T-helper 17 cell (primary cell): ENCODE data around the gene SCN3A. TPM values are rescaled to one million over a fixed set of nuclear protein-coding genes. Genes with fewer than 3 reads are reported as not detected.
A peak's percentile ranks its signal among the peaks of the same experiment; 100 is the strongest.

Experiments
- ATAC-seq: fragments of 150-1000 bp; cut with Tn5 transposase; 2 replicates; pipeline ENCODE4 v1.10.0; 2021; ENCODE audit warnings: mild to moderate bottlenecking, moderate library complexity
- DNase-seq, 3 donors: peaks; one replicate each; pipeline versions ENCODE4 v3.0.0 to v3.0.0-alpha.2; 2020 to 2021
- H3K9me3 ChIP-seq: one replicate; pipeline ENCODE4 v1.7.0; 2013; ENCODE audit warnings: low read length, mild to moderate bottlenecking; ENCODE audit not compliant: control insufficient read depth, poor library complexity, severe bottlenecking
- H3K27ac Mint-ChIP-seq: one replicate; pipeline ENCODE4 v1.8.0; 2022; ENCODE audit warnings: mild to moderate bottlenecking, moderate library complexity, mixed read lengths
- H3K27me3 Mint-ChIP-seq: one replicate; pipeline ENCODE4 v1.8.0; 2022; ENCODE audit warnings: mixed read lengths
- H3K36me3 Mint-ChIP-seq: one replicate; pipeline ENCODE4 v1.8.0; 2022; ENCODE audit warnings: low read depth, mixed read lengths
- H3K4me1 Mint-ChIP-seq: one replicate; pipeline ENCODE4 v1.8.0; 2022; ENCODE audit warnings: mild to moderate bottlenecking, mixed read lengths
- H3K4me3 Mint-ChIP-seq: one replicate; pipeline ENCODE4 v1.8.0; 2022; ENCODE audit warnings: mild to moderate bottlenecking, moderate library complexity, mixed read lengths
- total RNA-seq, 4 donors: library from RNA in 2 of 4; stranded (reverse) in 2 of 4; gene quantifications; one replicate each; pipeline ENCODE4 v1.2.3 and lab custom pipeline; 2022 to 2026

SCN3A gene
- total RNA-seq, 2 donors from 2014 or later = 0.42 TPM; not detected in 1

DNA sequence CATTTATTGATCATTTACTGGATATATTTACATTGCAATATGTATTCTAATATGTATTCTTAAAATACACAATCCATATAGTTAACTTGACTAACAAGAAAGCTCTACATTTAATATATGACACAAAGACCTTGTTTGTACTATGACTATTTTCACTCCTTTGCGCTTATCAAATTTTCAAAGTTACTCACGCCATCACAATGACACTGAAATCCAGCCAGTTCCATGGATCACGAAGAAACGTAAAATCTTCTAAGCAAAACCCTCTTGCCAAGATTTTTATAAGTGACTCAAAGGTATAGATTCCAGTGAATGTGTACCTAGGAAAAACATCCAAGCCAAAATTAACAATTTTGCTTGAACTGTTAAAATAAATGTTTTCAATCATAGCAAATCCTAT lies 39.6 kb downstream of the SCN3A start:
- ATAC-seq (no peak), DNase-seq (no peak)
- H3K9me3 ChIP-seq = no peaks in the 10 kb centered on the region
- Mint-ChIP-seq H3K4me1 (no peaks in the 10 kb centered on the region), H3K27me3 (no peaks in the 10 kb centered on the region), H3K27ac (no peak overlapping the region), H3K36me3 (no peaks in the 10 kb centered on the region), H3K4me3 (no peak overlapping the region)

- H3K4me3 Mint-ChIP-seq = no peak overlapping the region
- no peaks in the 10 kb centered on the region for H3K9me3 ChIP-seq
- H3K27ac Mint-ChIP-seq = no peak overlapping the region
- H3K4me1 Mint-ChIP-seq = no peaks in the 10 kb centered on the region
- ATAC-seq (no peak), DNase-seq (no peak)
- no peaks in the 10 kb centered on the region for H3K36me3 Mint-ChIP-seq
- no peaks in the 10 kb centered on the region for H3K27me3 Mint-ChIP-seq
Observed at GRCh38 chr2:165163761-165164160, 40.1 kb downstream of the SCN3A start.

DNA sequence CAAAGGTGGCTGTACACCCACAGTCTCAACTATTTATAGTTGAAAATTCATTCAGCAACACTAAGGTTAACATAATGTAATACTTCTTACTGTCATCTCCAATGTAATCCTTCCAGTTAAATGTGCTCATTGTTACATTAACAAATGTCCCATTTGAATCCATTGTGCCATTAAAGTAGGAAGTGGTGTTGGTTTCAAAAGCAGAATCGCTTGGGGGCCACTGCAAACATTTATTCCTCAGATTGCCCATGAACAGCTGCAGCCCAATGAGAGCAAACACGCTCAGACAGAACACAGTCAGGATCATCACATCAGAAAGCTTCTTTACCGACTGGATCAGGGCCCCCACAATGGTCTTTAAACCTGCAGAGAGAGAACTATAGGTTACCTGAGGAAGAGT lies 41.4 kb downstream of the SCN3A start:
- DNase-seq (no peak), ATAC-seq (no peak)
- Mint-ChIP-seq H3K27ac (no peak overlapping the region), H3K4me3 (no peak overlapping the region), H3K4me1 (no peaks in the 10 kb centered on the region), H3K27me3 (no peaks in the 10 kb centered on the region), H3K36me3 (no peaks in the 10 kb centered on the region)
- H3K9me3 ChIP-seq = no peaks in the 10 kb centered on the region

GRCh38 chr2:165161510-165161909 lies 42.3 kb downstream of the SCN3A start:
- no peaks in the 10 kb centered on the region for H3K36me3 Mint-ChIP-seq
- ATAC-seq (no peak), DNase-seq (no peak)
- no peaks in the 10 kb centered on the region for H3K4me1 Mint-ChIP-seq
- H3K27me3 Mint-ChIP-seq = no peaks in the 10 kb centered on the region
- no peaks in the 10 kb centered on the region for H3K9me3 ChIP-seq
- H3K27ac Mint-ChIP-seq = no peak overlapping the region
- H3K4me3 Mint-ChIP-seq = no peak overlapping the region

GRCh38 chr2:165157160-165157559 lies 46.7 kb downstream of the SCN3A start:
- no peaks in the 10 kb centered on the region for H3K36me3 Mint-ChIP-seq
- DNase-seq (no peak), ATAC-seq (no peak)
- no peak overlapping the region for H3K4me3 Mint-ChIP-seq
- H3K4me1 Mint-ChIP-seq = no peaks in the 10 kb centered on the region
- no peaks in the 10 kb centered on the region for H3K27me3 Mint-ChIP-seq
- no peak overlapping the region for H3K27ac Mint-ChIP-seq
- no peaks in the 10 kb centered on the region for H3K9me3 ChIP-seq

DNA sequence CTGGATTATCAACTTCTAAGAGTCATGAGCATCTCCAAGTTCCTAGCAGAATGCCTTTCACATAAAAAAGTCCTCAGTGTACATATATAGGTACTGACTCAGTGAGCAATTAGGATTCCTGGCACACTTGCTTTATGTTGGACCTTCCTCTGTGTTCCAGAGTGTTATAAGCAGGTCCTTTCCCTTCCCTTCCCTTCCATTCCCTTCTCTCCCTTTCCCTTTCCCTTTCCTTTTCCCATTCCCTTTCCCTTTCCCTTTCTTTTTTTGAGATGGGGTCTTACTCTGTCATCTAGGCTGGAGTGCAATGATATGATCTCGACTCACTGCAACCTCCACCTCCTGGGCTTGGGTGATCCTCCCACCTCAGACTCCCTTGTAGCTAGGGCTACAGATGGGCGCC lies 48.7 kb downstream of the SCN3A start:
- no peak for DNase-seq
- no peak overlapping the region for H3K4me3 Mint-ChIP-seq
- no peaks in the 10 kb centered on the region for H3K36me3 Mint-ChIP-seq
- H3K27me3 Mint-ChIP-seq = no peaks in the 10 kb centered on the region
- ATAC-seq = no peak
- H3K27ac Mint-ChIP-seq = no peak overlapping the region
- H3K9me3 ChIP-seq = no peaks in the 10 kb centered on the region
- no peaks in the 10 kb centered on the region for H3K4me1 Mint-ChIP-seq

DNA sequence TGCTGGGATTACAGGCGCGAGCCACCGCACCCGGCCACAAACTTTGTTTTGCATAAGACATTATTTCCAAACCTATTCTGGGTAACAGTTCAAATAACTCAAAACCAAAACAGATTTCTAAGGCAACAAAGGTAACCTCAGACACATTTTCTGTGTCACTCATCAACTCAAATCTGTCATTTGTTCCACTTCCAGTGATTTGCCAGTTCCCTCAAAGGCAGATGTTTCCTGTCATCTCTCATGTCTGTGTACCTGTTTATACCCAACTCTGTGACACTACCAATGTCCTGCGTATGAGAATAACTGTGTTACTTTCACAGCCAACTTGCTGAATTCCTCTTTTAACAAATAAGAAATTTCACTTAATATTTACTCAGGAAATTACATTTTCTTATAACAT lies 54.4 kb downstream of the SCN3A start:
- no peaks in the 10 kb centered on the region for H3K4me1 Mint-ChIP-seq
- no peaks in the 10 kb centered on the region for H3K9me3 ChIP-seq
- DNase-seq (no peak), ATAC-seq (peak; percentile 36)
- H3K27me3 Mint-ChIP-seq = no peaks in the 10 kb centered on the region
- H3K4me3 Mint-ChIP-seq = no peak overlapping the region
- H3K27ac Mint-ChIP-seq = no peak overlapping the region
- no peaks in the 10 kb centered on the region for H3K36me3 Mint-ChIP-seq

DNA sequence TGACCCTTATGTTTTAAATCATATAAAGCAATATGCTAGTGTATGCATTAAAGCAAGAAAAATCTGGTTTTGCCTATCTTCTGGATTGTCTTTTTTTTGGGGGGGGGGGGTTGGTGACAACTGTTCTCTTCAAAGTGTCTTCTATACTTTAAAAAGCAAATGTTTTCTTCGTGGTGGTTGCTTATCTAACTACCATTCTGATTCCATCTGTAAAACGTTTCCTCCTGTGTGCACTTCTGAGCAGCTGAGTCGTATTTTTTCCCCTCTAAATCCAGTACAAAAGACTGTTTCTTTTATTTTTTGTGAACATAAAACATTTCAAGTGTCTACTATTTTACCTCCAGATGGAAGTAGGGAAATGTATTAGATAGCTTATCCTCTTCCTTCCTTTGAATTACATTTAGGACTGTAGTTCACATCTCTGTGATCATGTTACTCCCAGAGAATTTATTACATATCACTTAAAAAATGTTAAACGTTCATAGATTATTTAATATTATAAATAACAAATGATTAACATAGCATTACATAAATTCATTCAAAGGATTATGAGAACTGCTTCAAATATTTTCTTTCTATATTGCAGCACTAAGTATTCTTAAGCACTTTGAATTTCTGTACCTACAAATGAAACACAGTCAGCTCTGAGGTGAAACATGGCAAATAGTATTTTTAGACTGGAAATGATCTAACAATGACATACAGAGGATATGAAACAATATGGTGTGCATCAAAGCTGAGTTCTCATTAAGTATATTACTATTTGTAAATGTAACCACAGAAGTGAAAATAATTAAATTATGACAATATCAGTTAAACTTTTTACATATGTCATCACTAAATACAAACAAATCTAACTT lies 56.4 kb downstream of the SCN3A start:
- ATAC-seq (no peak), DNase-seq (no peak)
- H3K27ac Mint-ChIP-seq = no peak overlapping the region
- no peaks in the 10 kb centered on the region for H3K27me3 Mint-ChIP-seq
- no peaks in the 10 kb centered on the region for H3K4me1 Mint-ChIP-seq
- no peaks in the 10 kb centered on the region for H3K9me3 ChIP-seq
- H3K36me3 Mint-ChIP-seq = no peaks in the 10 kb centered on the region
- no peak overlapping the region for H3K4me3 Mint-ChIP-seq

DNA sequence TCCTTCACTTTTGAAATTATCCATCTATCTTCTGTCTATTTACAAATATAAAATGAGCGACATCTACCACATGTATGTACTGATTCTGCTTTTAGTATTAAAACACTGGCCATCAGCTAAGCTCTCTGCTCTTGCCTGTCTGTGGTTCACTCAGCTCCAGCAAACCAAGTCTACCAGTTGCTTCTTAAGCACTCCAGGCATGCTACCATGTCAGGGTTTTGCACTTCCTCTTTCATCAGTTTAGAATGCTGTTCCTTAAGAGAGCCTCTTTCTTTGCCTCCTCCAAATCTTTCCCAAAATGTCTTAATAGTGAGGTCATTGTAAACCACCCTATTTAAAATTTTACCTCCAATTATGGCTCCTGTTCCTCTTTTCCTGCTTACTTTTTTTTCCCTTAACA lies 59.5 kb downstream of the SCN3A start:
- DNase-seq = no peak
- ATAC-seq = no peak

GRCh38 chr2:165141601-165142354 lies 62.1 kb downstream of the SCN3A start:
- Mint-ChIP-seq H3K27ac (no peak overlapping the region), H3K27me3 (no peaks in the 10 kb centered on the region), H3K4me1 (no peaks in the 10 kb centered on the region), H3K4me3 (no peak overlapping the region), H3K36me3 (no peaks in the 10 kb centered on the region)
- no peaks in the 10 kb centered on the region for H3K9me3 ChIP-seq
- DNase-seq (no peak), ATAC-seq (no peak)

More for the DNA sequence above, 59.5 kb downstream of the SCN3A start:
- no peaks in the 10 kb centered on the region for H3K4me1 Mint-ChIP-seq
- H3K27ac Mint-ChIP-seq = no peak overlapping the region
- no peak overlapping the region for H3K4me3 Mint-ChIP-seq
- no peaks in the 10 kb centered on the region for H3K27me3 Mint-ChIP-seq
- no peaks in the 10 kb centered on the region for H3K9me3 ChIP-seq
- H3K36me3 Mint-ChIP-seq = no peaks in the 10 kb centered on the region

- no peaks in the 10 kb centered on the region for H3K9me3 ChIP-seq
- no peaks in the 10 kb centered on the region for H3K36me3 Mint-ChIP-seq
- H3K27me3 Mint-ChIP-seq = no peaks in the 10 kb centered on the region
- ATAC-seq (no peak), DNase-seq (no peak)
- H3K4me3 Mint-ChIP-seq = no peak overlapping the region
- H3K27ac Mint-ChIP-seq = no peak overlapping the region
- no peaks in the 10 kb centered on the region for H3K4me1 Mint-ChIP-seq
Observed at GRCh38 chr2:165126244-165126643, 77.6 kb downstream of the SCN3A start.

GRCh38 chr2:165122521-165122920 lies 81.3 kb downstream of the SCN3A start:
- no peak for DNase-seq
- H3K9me3 ChIP-seq = no peaks in the 10 kb centered on the region
- no peaks in the 10 kb centered on the region for H3K4me1 Mint-ChIP-seq
- no peak overlapping the region for H3K4me3 Mint-ChIP-seq
- no peak for ATAC-seq
- H3K27me3 Mint-ChIP-seq = no peaks in the 10 kb centered on the region
- no peak overlapping the region for H3K27ac Mint-ChIP-seq
- H3K36me3 Mint-ChIP-seq = no peaks in the 10 kb centered on the region

DNA sequence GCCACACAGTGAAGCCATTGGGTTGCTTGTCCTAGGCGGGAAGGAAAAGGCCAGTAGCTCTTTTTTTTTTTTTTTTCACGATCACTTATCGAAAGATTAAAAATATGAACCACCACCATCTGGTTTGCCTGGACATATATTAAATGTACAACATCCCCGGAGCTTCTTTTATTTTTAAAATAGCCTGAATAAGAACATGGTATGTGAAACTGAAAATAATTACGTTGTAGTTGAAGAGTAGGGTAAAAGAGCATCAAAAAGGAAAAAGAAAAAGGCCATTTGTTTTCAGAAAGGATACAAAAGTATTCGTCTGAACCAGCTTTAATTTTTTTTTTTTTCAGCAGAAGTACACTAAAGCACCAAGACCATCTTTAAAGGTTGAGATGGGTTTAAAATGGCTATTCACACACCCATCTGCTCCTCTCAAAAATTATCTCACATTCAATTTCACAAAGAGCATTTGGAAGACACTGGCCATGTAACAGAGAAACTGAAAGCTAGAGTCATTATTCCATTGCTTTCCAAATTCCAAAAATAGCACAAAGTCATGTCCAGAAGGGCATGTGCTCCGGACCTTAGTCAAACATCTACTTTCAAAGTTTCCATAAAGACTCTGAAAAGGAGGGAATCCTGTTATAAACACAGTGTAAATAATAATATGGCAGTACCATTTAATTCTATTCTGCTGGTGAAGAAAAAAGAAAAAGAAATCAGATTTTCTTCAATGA lies 82.9 kb downstream of the SCN3A start:
- no peak overlapping the region for H3K27ac Mint-ChIP-seq
- no peak for ATAC-seq
- no peaks in the 10 kb centered on the region for H3K9me3 ChIP-seq
- no peaks in the 10 kb centered on the region for H3K27me3 Mint-ChIP-seq
- DNase-seq = no peak
- no peaks in the 10 kb centered on the region for H3K4me1 Mint-ChIP-seq
- no peaks in the 10 kb centered on the region for H3K36me3 Mint-ChIP-seq
- H3K4me3 Mint-ChIP-seq = no peak overlapping the region
